Mesendoderm (in vitro differentiated cells): ENCODE data around the gene INTS3.
"Not testable (repeated sequence)": the region's sequence is repeated elsewhere in the genome, so short reads cannot be mapped to it uniquely, and the experiment has no call there.

ENCODE experiments used
- DNase-seq: peaks from one replicate; pipeline ENCODE4 v3.0.0; 2013
- H2AK5ac ChIP-seq: 2 replicates; pipeline ENCODE4 v1.6.1; 2013; ENCODE audit warnings: low read length, inconsistent platforms
- H2BK120ac ChIP-seq: 2 replicates; pipeline ENCODE4 v1.6.1; 2013; ENCODE audit warnings: low read depth, mild to moderate bottlenecking, low read length, moderate library complexity, mixed read lengths
- H2BK15ac ChIP-seq: replicated peaks from 2 replicates; pipeline ENCODE4 v1.6.1; 2013; ENCODE audit warnings: low read depth, mild to moderate bottlenecking, moderate library complexity
- H2BK5ac ChIP-seq: 2 replicates; pipeline ENCODE4 v1.6.1; 2013; ENCODE audit warnings: low read length, inconsistent platforms
- H3K18ac ChIP-seq: 2 replicates; pipeline ENCODE4 v1.6.1; 2013; ENCODE audit warnings: mild to moderate bottlenecking, low read length, mixed read lengths
- H3K23ac ChIP-seq: one replicate; pipeline ENCODE4 v1.6.1; 2013; ENCODE audit warnings: low read length
- H3K27ac ChIP-seq: 2 replicates; pipeline ENCODE4 v1.5.1; 2013; ENCODE audit warnings: low read depth, mild to moderate bottlenecking, inconsistent platforms, low read length, moderate library complexity
- H3K27me3 ChIP-seq: 2 replicates; pipeline ENCODE4 v1.6.1; 2013; ENCODE audit warnings: low read length, control low read depth, mild to moderate bottlenecking, inconsistent platforms; ENCODE audit not compliant: insufficient read depth, poor library complexity
- H3K36me3 ChIP-seq: 2 replicates; pipeline ENCODE4 v1.6.1; 2013; ENCODE audit warnings: low read length, inconsistent platforms; ENCODE audit not compliant: control insufficient read depth, insufficient read depth
- H3K4ac ChIP-seq: one replicate; pipeline ENCODE4 v1.6.1; 2013; ENCODE audit warnings: low read depth, mild to moderate bottlenecking, low read length, moderate library complexity
- H3K4me1 ChIP-seq: 2 replicates; pipeline ENCODE4 v1.6.1; 2013; ENCODE audit warnings: low read depth, low read length, inconsistent platforms; ENCODE audit not compliant: control insufficient read depth
- H3K4me2 ChIP-seq: 2 replicates; pipeline ENCODE4 v1.6.1; 2013; ENCODE audit warnings: low read length
- H3K4me3 ChIP-seq: 2 replicates; pipeline ENCODE4 v1.5.1; 2013; ENCODE audit warnings: mild to moderate bottlenecking, low read length
- H3K56ac ChIP-seq: one replicate; pipeline ENCODE4 v1.6.1; 2013; ENCODE audit warnings: low read length
- H3K79me1 ChIP-seq: 2 replicates; pipeline ENCODE4 v1.6.1; 2013; ENCODE audit warnings: low read length, inconsistent platforms
- H3K79me2 ChIP-seq: 2 replicates; pipeline ENCODE4 v1.6.1; 2013; ENCODE audit warnings: mild to moderate bottlenecking, low read length; ENCODE audit not compliant: control insufficient read depth, insufficient read depth
- H3K9ac ChIP-seq: 2 replicates; pipeline ENCODE4 v1.6.1; 2013; ENCODE audit warnings: low read length, inconsistent platforms
- H4K5ac ChIP-seq: one replicate; pipeline ENCODE4 v1.6.1; 2013; ENCODE audit warnings: low read length
- H4K8ac ChIP-seq: one replicate; pipeline ENCODE4 v1.6.1; 2013; ENCODE audit warnings: low read depth, mild to moderate bottlenecking, control low read depth, low read length, moderate library complexity
- WGBS: extraction: QIAGEN DNeasy Blood & Tissue Kit; methylation state at CpG from one replicate; pipeline ENCODE4 v1.1.7; 2013; ENCODE audit warnings: low lambda C conversion rate, missing lambda C conversion rate; ENCODE audit not compliant: insufficient coverage; ENCODE audit errors: extremely low coverage; 5-methylcytosine and 5-hydroxymethylcytosine counted together

INTS3 gene

GRCh38 chr1:153766663-153767062, 38.8 kb downstream of the INTS3 start:
- not testable (repeated sequence) for H3K4me3 ChIP-seq, H3K56ac ChIP-seq, H2BK15ac ChIP-seq, H3K27me3 ChIP-seq, H3K18ac ChIP-seq, DNase-seq, H3K23ac ChIP-seq, H4K5ac ChIP-seq, H2BK120ac ChIP-seq, H4K8ac ChIP-seq, H3K27ac ChIP-seq, H3K4ac ChIP-seq, H3K79me2 ChIP-seq, H3K4me2 ChIP-seq, H2AK5ac ChIP-seq, H3K9ac ChIP-seq, H3K79me1 ChIP-seq, H3K4me1 ChIP-seq, H2BK5ac ChIP-seq
- no CpG with 5 or more reads among the region's 10 CpGs for WGBS
- peaks cover 29% of the 10 kb centered on the region for H3K36me3 ChIP-seq

- H4K8ac ChIP-seq: no peak overlapping the region
- H3K23ac ChIP-seq: no peak overlapping the region
- H2BK5ac ChIP-seq: no peak overlapping the region
- no peak overlapping the region for H3K4ac ChIP-seq
- H3K79me2 ChIP-seq: no peaks in the 10 kb centered on the region
- no peaks in the 10 kb centered on the region for H3K4me1 ChIP-seq
- no peak overlapping the region for H3K27ac ChIP-seq
- H2BK15ac ChIP-seq: no peak overlapping the region
- peaks cover 33% of the 10 kb centered on the region for H3K36me3 ChIP-seq
- H3K9ac ChIP-seq: no peak overlapping the region
- no peak overlapping the region for H2AK5ac ChIP-seq
- no peak overlapping the region for H3K56ac ChIP-seq
- no peak overlapping the region for H3K4me2 ChIP-seq
- no peak overlapping the region for H2BK120ac ChIP-seq
- H4K5ac ChIP-seq: no peak overlapping the region
- H3K79me1 ChIP-seq: no peaks in the 10 kb centered on the region
- no peak overlapping the region for H3K4me3 ChIP-seq
- no peak for DNase-seq
- no CpG with 5 or more reads among the region's 11 CpGs for WGBS
- no peak overlapping the region for H3K18ac ChIP-seq
- H3K27me3 ChIP-seq: no peaks in the 10 kb centered on the region
Observed at GRCh38 chr1:153767519-153767918, 39.7 kb downstream of the INTS3 start.

GRCh38 chr1:153768316-153769181, 40.7 kb downstream of the INTS3 start:
- Histone ChIP-seq H3K4me3 (no peak overlapping the region), H3K56ac (no peak overlapping the region), H3K4me2 (no peak overlapping the region), H4K5ac (no peak overlapping the region), H3K23ac (no peak overlapping the region), H2BK5ac (no peak overlapping the region), H3K27ac (no peak overlapping the region), H3K79me2 (no peaks in the 10 kb centered on the region), H3K27me3 (no peaks in the 10 kb centered on the region), H3K18ac (no peak overlapping the region), H3K79me1 (no peaks in the 10 kb centered on the region), H2AK5ac (no peak overlapping the region), H3K9ac (no peak overlapping the region), H3K4me1 (no peaks in the 10 kb centered on the region), H2BK120ac (no peak overlapping the region), H3K36me3 (peaks cover 28% of the 10 kb centered on the region), H3K4ac (no peak overlapping the region), H2BK15ac (no peak overlapping the region), H4K8ac (no peak overlapping the region)
- DNase-seq: no peak
- WGBS: no CpG with 5 or more reads among the region's 4 CpGs

GRCh38 chr1:153769221-153769620, 41.4 kb downstream of the INTS3 start:
- H4K5ac ChIP-seq: no peak overlapping the region
- WGBS: no CpG with 5 or more reads among the region's 3 CpGs
- no peak overlapping the region for H2BK5ac ChIP-seq
- H3K4me1 ChIP-seq: no peaks in the 10 kb centered on the region
- H3K18ac ChIP-seq: no peak overlapping the region
- no peak overlapping the region for H3K9ac ChIP-seq
- H3K4me2 ChIP-seq: no peak overlapping the region
- peaks cover 26% of the 10 kb centered on the region for H3K36me3 ChIP-seq
- H2AK5ac ChIP-seq: no peak overlapping the region
- no peak for DNase-seq
- no peaks in the 10 kb centered on the region for H3K27me3 ChIP-seq
- H3K27ac ChIP-seq: no peak overlapping the region
- H3K23ac ChIP-seq: no peak overlapping the region
- no peak overlapping the region for H3K56ac ChIP-seq
- no peak overlapping the region for H2BK15ac ChIP-seq
- H3K4me3 ChIP-seq: no peak overlapping the region
- H3K79me2 ChIP-seq: no peaks in the 10 kb centered on the region
- H3K79me1 ChIP-seq: no peaks in the 10 kb centered on the region
- no peak overlapping the region for H3K4ac ChIP-seq
- no peak overlapping the region for H2BK120ac ChIP-seq
- H4K8ac ChIP-seq: no peak overlapping the region

- Histone ChIP-seq H3K79me2 (no peaks in the 10 kb centered on the region), H2BK15ac (no peak overlapping the region), H4K5ac (no peak overlapping the region), H3K9ac (no peak overlapping the region), H2BK120ac (no peak overlapping the region), H3K4me1 (no peaks in the 10 kb centered on the region), H2AK5ac (no peak overlapping the region), H3K4me2 (no peak overlapping the region), H3K27ac (no peak overlapping the region), H4K8ac (no peak overlapping the region), H3K4me3 (no peak overlapping the region), H2BK5ac (no peak overlapping the region), H3K79me1 (no peaks in the 10 kb centered on the region), H3K27me3 (no peaks in the 10 kb centered on the region), H3K18ac (no peak overlapping the region), H3K23ac (no peak overlapping the region), H3K56ac (no peak overlapping the region), H3K36me3 (peaks cover 19% of the 10 kb centered on the region), H3K4ac (no peak overlapping the region)
- no CpG with 5 or more reads among the region's 11 CpGs for WGBS
- DNase-seq: no peak
Observed at GRCh38 chr1:153770797-153771196, 42.9 kb downstream of the INTS3 start.

- no peak overlapping the region for H3K18ac ChIP-seq
- no peak overlapping the region for H3K4me2 ChIP-seq
- no CpG with 5 or more reads among the region's 2 CpGs for WGBS
- H2AK5ac ChIP-seq: no peak overlapping the region
- H2BK5ac ChIP-seq: no peak overlapping the region
- H3K79me2 ChIP-seq: no peaks in the 10 kb centered on the region
- H3K27me3 ChIP-seq: no peaks in the 10 kb centered on the region
- peaks cover 19% of the 10 kb centered on the region for H3K36me3 ChIP-seq
- no peak overlapping the region for H3K9ac ChIP-seq
- H3K27ac ChIP-seq: no peak overlapping the region
- no peaks in the 10 kb centered on the region for H3K4me1 ChIP-seq
- H4K8ac ChIP-seq: no peak overlapping the region
- H2BK15ac ChIP-seq: no peak overlapping the region
- no peak overlapping the region for H2BK120ac ChIP-seq
- H4K5ac ChIP-seq: no peak overlapping the region
- H3K4ac ChIP-seq: no peak overlapping the region
- no peak for DNase-seq
- no peak overlapping the region for H3K56ac ChIP-seq
- no peak overlapping the region for H3K23ac ChIP-seq
- no peak overlapping the region for H3K4me3 ChIP-seq
- no peaks in the 10 kb centered on the region for H3K79me1 ChIP-seq
Observed at GRCh38 chr1:153771261-153771660, 43.4 kb downstream of the INTS3 start.
